PC-9 (cell line): ENCODE results near the gene DLGAP4.

Source experiments
- EZH2 ChIP-seq: fragments of 200-600 bp; sonication (generic); IDR thresholded peaks from 2 replicates; pipeline ENCODE4 v1.8.0; 2017; ENCODE audit warnings: antibody characterized with exemption, low read depth
- TF ChIP-seq, protein P1 (sequence below): fragments of 200-600 bp; sonication (generic); conservative IDR thresholded peaks from 2 replicates; pipeline ENCODE4 v1.6.1; 2017; ENCODE audit warnings: mixed run types, antibody characterized with exemption, mild to moderate bottlenecking, moderate library complexity

DNA sequence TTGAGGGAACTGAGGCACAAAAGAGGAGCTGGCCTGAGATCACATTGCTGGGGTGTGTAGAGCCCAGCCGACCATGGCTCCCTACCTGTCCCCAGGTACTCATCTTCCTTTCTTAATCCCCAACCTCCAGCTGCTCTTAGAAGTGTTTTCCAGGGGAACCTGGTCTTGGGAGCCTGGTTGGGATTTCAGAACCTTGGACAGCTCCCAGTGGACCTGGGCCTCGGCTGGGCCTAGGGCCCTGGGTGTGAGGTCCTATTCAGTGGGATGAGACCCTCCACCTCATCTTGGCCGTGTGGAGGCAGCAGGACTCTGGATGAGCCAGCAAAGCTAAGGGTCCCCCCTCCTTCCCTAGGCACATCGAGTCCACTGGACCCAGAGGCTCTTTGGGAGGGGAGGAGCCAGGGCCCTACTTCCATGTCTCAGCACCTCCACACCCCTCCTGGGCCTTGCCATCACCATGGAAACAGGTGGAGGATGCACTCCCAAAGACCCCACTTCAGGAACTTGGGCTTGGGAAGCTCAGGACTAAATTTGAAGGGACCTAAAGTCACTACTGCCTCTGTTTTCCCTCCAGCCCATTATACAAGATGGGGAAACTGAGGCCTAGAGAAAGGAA lies 38.5 kb downstream of the DLGAP4 start:
- TF ChIP-seq, protein P1, sequence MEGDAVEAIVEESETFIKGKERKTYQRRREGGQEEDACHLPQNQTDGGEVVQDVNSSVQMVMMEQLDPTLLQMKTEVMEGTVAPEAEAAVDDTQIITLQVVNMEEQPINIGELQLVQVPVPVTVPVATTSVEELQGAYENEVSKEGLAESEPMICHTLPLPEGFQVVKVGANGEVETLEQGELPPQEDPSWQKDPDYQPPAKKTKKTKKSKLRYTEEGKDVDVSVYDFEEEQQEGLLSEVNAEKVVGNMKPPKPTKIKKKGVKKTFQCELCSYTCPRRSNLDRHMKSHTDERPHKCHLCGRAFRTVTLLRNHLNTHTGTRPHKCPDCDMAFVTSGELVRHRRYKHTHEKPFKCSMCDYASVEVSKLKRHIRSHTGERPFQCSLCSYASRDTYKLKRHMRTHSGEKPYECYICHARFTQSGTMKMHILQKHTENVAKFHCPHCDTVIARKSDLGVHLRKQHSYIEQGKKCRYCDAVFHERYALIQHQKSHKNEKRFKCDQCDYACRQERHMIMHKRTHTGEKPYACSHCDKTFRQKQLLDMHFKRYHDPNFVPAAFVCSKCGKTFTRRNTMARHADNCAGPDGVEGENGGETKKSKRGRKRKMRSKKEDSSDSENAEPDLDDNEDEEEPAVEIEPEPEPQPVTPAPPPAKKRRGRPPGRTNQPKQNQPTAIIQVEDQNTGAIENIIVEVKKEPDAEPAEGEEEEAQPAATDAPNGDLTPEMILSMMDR = no peak
- TF ChIP-seq EZH2 = no peak
